MM.1S (cell line): ENCODE results near the gene PIK3R1.

Experiments
- DNase-seq: peaks from one replicate; pipeline ENCODE4 v3.0.0-alpha.2; 2015
- H2AFZ ChIP-seq: fragments of 300-600 bp; sonication (generic); 2 replicates; pipeline ENCODE4 v1.6.0; 2016; ENCODE audit warnings: antibody characterized with exemption, low read length
- H3F3A ChIP-seq: fragments of 300-600 bp; sonication (generic); 2 replicates; pipeline ENCODE4 v1.6.1; 2016; ENCODE audit warnings: mild to moderate bottlenecking, antibody characterized with exemption, low read length, moderate library complexity, mixed read lengths; ENCODE audit not compliant: insufficient read depth
- H3K27ac ChIP-seq: fragments of 300-600 bp; sonication (generic); 2 replicates; pipeline ENCODE4 v1.5.1; 2016; ENCODE audit warnings: mild to moderate bottlenecking, low read length
- H3K27me3 ChIP-seq: fragments of 300-600 bp; sonication (generic); replicated peaks from 2 replicates; pipeline ENCODE4 v1.6.0; 2016; ENCODE audit warnings: low read length; ENCODE audit not compliant: insufficient read depth
- H3K36me3 ChIP-seq: fragments of 300-600 bp; sonication (generic); replicated peaks from 2 replicates; pipeline ENCODE4 v1.6.1; 2016; ENCODE audit warnings: mild to moderate bottlenecking, low read length, mixed read lengths; ENCODE audit not compliant: insufficient read depth
- H3K4me1 ChIP-seq: fragments of 300-600 bp; sonication (generic); 2 replicates; pipeline ENCODE4 v1.6.1; 2016; ENCODE audit warnings: low read length, mixed read lengths
- H3K4me2 ChIP-seq: fragments of 300-600 bp; sonication (generic); 2 replicates; pipeline ENCODE4 v1.6.0; 2016; ENCODE audit warnings: low read depth, low read length
- H3K4me3 ChIP-seq: fragments of 300-600 bp; sonication (generic); 2 replicates; pipeline ENCODE4 v1.5.1; 2016; ENCODE audit warnings: low read length, mixed read lengths
- H3K79me2 ChIP-seq: fragments of 300-600 bp; sonication (generic); 2 replicates; pipeline ENCODE4 v1.6.1; 2016; ENCODE audit warnings: mixed run types, low read length, mixed read lengths
- H3K9ac ChIP-seq: fragments of 300-600 bp; sonication (generic); 2 replicates; pipeline ENCODE4 v1.6.1; 2016; ENCODE audit warnings: low read length, mixed read lengths
- H3K9me2 ChIP-seq: fragments of 300-600 bp; sonication (generic); replicated peaks from 2 replicates; pipeline ENCODE4 v1.6.1; 2016; ENCODE audit warnings: mild to moderate bottlenecking, low read length, mixed read lengths; ENCODE audit not compliant: insufficient read depth
- H3K9me3 ChIP-seq: fragments of 300-600 bp; sonication (generic); replicated peaks from 2 replicates; pipeline ENCODE4 v1.6.1; 2016; ENCODE audit warnings: mild to moderate bottlenecking, low read length, mixed read lengths; ENCODE audit not compliant: insufficient read depth
- H4K20me1 ChIP-seq: fragments of 300-600 bp; sonication (generic); 2 replicates; pipeline ENCODE4 v1.6.1; 2016; ENCODE audit warnings: mild to moderate bottlenecking, low read length, moderate library complexity, mixed read lengths; ENCODE audit not compliant: insufficient read depth
- EZH2 ChIP-seq: fragments of 300-600 bp; sonication (generic); optimal IDR thresholded peaks from 2 replicates; pipeline ENCODE3; 2017; ENCODE audit warnings: low read depth, mild to moderate bottlenecking, antibody characterized with exemption, low read length, mixed read lengths
- EZH2phosphoT487 ChIP-seq: fragments of 300-600 bp; sonication (generic); IDR thresholded peaks from 2 replicates; pipeline ENCODE4 v1.6.1; 2018; ENCODE audit warnings: antibody characterized with exemption, low read length
- TF ChIP-seq, protein P1 (sequence below): fragments of 300-600 bp; sonication (generic); IDR thresholded peaks from 2 replicates; pipeline ENCODE4 v1.5.1; 2016; ENCODE audit warnings: antibody characterized with exemption, low read length, mixed read lengths

The PIK3R1 gene

DNA sequence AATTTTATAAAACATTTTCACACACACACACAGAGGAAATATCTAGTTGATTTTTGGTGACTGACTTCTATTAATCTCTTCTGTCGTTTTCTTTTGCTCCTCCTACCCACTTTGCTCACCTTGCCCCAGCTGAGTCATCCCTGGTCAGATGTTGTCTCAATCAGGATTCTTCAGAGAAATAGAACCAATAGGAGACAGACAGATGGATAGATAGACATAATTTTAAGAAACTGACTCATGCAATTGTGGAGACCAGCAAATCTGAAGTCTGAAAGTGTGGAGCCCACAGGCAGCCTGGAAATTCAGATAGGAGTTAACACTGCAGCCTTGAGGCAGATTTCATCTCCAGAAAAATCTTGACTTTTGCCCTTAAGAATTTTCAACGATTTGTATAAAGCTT is 37.0 kb upstream of the PIK3R1 start:
- Histone ChIP-seq H2AFZ (no peak overlapping the region), H4K20me1 (no peaks in the 10 kb centered on the region), H3K4me2 (no peak overlapping the region), H3K27ac (no peak overlapping the region), H3K79me2 (no peaks in the 10 kb centered on the region), H3K36me3 (no peaks in the 10 kb centered on the region), H3K9ac (no peak overlapping the region), H3K4me3 (no peak overlapping the region), H3K9me3 (no peaks in the 10 kb centered on the region; the same call in 1 of the 2 replicates), H3K4me1 (0 out of 2 replicates have a peak, but pooled peaks cover 4% of the 10 kb centered on the region), H3K27me3 (no peaks in the 10 kb centered on the region), H3F3A (no peaks in the 10 kb centered on the region), H3K9me2 (no peaks in the 10 kb centered on the region)
- TF ChIP-seq, protein P1, sequence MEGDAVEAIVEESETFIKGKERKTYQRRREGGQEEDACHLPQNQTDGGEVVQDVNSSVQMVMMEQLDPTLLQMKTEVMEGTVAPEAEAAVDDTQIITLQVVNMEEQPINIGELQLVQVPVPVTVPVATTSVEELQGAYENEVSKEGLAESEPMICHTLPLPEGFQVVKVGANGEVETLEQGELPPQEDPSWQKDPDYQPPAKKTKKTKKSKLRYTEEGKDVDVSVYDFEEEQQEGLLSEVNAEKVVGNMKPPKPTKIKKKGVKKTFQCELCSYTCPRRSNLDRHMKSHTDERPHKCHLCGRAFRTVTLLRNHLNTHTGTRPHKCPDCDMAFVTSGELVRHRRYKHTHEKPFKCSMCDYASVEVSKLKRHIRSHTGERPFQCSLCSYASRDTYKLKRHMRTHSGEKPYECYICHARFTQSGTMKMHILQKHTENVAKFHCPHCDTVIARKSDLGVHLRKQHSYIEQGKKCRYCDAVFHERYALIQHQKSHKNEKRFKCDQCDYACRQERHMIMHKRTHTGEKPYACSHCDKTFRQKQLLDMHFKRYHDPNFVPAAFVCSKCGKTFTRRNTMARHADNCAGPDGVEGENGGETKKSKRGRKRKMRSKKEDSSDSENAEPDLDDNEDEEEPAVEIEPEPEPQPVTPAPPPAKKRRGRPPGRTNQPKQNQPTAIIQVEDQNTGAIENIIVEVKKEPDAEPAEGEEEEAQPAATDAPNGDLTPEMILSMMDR: no peak
- no peak for TF ChIP-seq EZH2phosphoT487
- TF ChIP-seq EZH2: no peak
- no peak for DNase-seq

DNA sequence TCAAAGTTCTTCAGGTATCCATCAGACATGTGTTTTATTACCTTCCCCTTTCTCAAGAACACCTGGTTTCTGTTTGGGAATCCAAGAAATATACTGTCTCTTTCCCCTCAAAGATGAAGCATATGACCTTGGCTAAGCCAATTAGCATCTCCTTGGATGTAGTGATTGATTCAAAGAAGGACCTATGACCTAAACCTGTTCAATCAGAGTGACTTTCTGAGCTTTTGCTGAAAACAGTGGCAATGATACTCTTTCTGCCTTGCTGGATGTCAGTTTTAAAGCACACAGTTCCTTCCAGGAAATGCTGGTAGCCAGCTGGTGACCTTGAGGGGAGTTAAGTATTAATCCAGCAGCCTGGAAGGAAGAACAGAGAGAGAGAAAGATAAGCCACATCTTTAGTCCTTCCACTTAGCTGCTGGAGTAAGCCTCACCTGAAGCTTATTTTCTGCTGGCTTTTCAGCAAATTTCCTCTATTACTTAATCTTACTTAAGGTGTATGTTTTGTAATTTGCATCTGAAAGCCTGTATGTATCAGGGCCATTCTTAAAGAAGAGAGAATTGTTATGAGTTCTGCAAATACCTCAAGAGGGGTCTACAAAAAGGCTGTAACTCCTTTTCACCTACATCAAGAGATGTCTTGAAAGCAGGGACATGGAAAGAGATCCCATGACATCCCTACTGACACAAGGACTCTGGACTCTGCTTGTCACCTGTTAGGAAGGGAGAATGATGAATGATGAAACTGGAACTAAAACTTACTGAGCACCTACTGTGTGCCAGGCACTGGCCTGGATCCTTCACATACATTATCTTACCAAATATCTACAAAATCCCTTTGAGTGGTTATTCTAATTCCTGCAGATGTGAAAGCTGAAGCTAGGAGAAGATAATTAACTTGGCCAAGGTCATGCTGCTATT is 35.2 kb upstream of the PIK3R1 start:
- Histone ChIP-seq H3K4me2 (no peak overlapping the region), H3K9me2 (no peaks in the 10 kb centered on the region), H3K9me3 (no peaks in the 10 kb centered on the region; the same call in 1 of the 2 replicates), H3K27me3 (no peaks in the 10 kb centered on the region), H3K79me2 (no peaks in the 10 kb centered on the region), H2AFZ (no peak overlapping the region), H3K4me1 (0 out of 2 replicates have a peak, but pooled peaks cover 4% of the 10 kb centered on the region), H3K9ac (no peak overlapping the region), H3K4me3 (no peak overlapping the region), H3K27ac (no peak overlapping the region), H3K36me3 (no peaks in the 10 kb centered on the region), H3F3A (no peaks in the 10 kb centered on the region), H4K20me1 (no peaks in the 10 kb centered on the region)
- no peak for TF ChIP-seq EZH2
- TF ChIP-seq, protein P1: no peak
- no peak for TF ChIP-seq EZH2phosphoT487
- DNase-seq: no peak

DNA sequence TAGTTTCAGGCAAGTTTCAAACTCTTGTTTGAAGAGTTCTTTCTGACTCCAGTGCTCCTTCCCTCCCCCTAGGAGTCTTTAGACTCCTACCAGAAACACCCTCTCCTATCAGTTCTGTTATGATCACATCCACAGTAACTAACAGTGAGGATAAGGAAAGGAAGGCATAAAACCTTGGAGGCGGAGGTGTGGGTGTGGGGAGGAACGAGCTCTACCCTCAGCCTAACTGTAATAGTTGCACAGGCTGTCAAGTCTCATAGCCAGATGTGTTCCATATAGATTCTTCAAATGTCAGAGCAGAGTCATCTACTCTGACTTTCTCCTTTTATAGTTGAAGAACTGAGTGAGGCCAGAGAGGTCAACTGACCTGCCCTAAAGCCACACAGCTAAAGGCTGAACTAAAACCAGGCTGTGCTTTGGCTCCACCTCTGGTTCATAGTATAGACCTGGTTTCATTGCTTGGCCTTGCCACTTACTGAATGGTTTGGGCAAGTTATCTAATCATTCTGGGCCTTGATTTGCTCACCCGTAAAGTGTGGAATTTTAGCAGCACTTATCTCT is 34.4 kb upstream of the PIK3R1 start:
- Histone ChIP-seq H3K9me3 (no peaks in the 10 kb centered on the region; the same call in 1 of the 2 replicates), H3F3A (no peaks in the 10 kb centered on the region), H4K20me1 (no peaks in the 10 kb centered on the region), H3K27ac (no peak overlapping the region), H3K4me2 (no peak overlapping the region), H3K9me2 (no peaks in the 10 kb centered on the region), H3K4me3 (no peak overlapping the region), H3K4me1 (0 out of 2 replicates have a peak, but pooled peaks cover 4% of the 10 kb centered on the region), H3K27me3 (no peaks in the 10 kb centered on the region), H3K36me3 (no peaks in the 10 kb centered on the region), H3K9ac (no peak overlapping the region), H3K79me2 (no peaks in the 10 kb centered on the region), H2AFZ (no peak overlapping the region)
- DNase-seq: no peak
- TF ChIP-seq EZH2: no peak
- TF ChIP-seq, protein P1: no peak
- no peak for TF ChIP-seq EZH2phosphoT487
